ENCODE data around the gene CXCR4. TPM values are rescaled to one million over a fixed set of nuclear protein-coding genes. Genes with fewer than 3 reads are reported as not detected.

The CXCR4 gene
- total RNA-seq, 3 donors from 2014 or later (not counting 1 experiment from before 2014, with no cell fraction given) = 582 to 848 (median 741) TPM

- Histone ChIP-seq H3K36me3 (ENCODE audit: control insufficient read depth, insufficient read depth, low read length) (no peaks in the 10 kb centered on the region), H3K27me3 (ENCODE audit: control insufficient read depth, insufficient read depth, low read length) (no peaks in the 10 kb centered on the region), H3K9me3 (ENCODE audit: control insufficient read depth, insufficient read depth, low read length) (no peaks in the 10 kb centered on the region), H3K27ac (ENCODE audit: low read length) (no peak overlapping the region), H3K4me3 (ENCODE audit: low read length) (no peak overlapping the region), H3K4me1 (ENCODE audit: control insufficient read depth, insufficient read depth, low read length) (no peaks in the 10 kb centered on the region)
- intact Hi-C loops (cut with micrococcal nuclease) = no loop called here
- ATAC-seq (no peak), DNase-seq (no peak)
- Mint-ChIP-seq H3K4me1 (no peaks in the 10 kb centered on the region), H3K27ac (no peak overlapping the region), H3K9me3 (no peaks in the 10 kb centered on the region), H3K27me3 (ENCODE audit: low read depth in 2 of 2) (peaks cover 5 to 11% of the 10 kb centered on the region in 2 donors), H3K4me3 (no peak overlapping the region), H3K36me3 (no peaks in the 10 kb centered on the region)
- no CpG with 5 or more reads among the region's 1 CpG for WGBS (ENCODE audit: insufficient coverage)
- TF ChIP-seq, protein P1, sequence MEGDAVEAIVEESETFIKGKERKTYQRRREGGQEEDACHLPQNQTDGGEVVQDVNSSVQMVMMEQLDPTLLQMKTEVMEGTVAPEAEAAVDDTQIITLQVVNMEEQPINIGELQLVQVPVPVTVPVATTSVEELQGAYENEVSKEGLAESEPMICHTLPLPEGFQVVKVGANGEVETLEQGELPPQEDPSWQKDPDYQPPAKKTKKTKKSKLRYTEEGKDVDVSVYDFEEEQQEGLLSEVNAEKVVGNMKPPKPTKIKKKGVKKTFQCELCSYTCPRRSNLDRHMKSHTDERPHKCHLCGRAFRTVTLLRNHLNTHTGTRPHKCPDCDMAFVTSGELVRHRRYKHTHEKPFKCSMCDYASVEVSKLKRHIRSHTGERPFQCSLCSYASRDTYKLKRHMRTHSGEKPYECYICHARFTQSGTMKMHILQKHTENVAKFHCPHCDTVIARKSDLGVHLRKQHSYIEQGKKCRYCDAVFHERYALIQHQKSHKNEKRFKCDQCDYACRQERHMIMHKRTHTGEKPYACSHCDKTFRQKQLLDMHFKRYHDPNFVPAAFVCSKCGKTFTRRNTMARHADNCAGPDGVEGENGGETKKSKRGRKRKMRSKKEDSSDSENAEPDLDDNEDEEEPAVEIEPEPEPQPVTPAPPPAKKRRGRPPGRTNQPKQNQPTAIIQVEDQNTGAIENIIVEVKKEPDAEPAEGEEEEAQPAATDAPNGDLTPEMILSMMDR (IDR thresholded peaks at IDR 0.05) = no peak
Observed at GRCh38 chr2:136156411-136156810, 38.5 kb upstream of the CXCR4 start.

DNA sequence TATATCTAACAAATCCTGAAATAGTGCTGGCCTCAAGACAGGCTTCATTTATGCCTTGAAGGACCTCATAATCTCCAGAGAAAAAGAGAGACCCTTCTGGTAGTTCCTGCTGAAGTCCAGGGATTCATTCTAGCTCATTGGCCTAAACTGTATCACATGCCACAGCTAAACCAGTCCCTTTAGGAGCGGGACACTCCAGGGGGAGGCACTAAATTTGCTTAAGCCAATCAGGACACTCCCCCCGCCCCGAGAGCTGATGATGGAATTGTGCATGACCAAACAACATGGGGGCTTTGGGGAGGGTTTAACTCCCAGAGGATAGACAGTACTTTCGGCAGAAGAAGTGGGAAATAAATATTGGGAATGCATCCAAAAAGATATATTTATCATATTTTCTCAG is 36.4 kb upstream of the CXCR4 start:
- intact Hi-C loops (cut with micrococcal nuclease) = no loop called here
- no peaks in the 10 kb centered on the region for H3K27me3 ChIP-seq (ENCODE audit: control insufficient read depth, insufficient read depth, low read length)
- H3K9me3 Mint-ChIP-seq = no peaks in the 10 kb centered on the region
- DNase-seq (no peak), ATAC-seq (no peak)
- 98% methylated on average over 3 of the region's 4 CpGs for WGBS (ENCODE audit: insufficient coverage)
- no peak overlapping the region for H3K4me3 ChIP-seq (ENCODE audit: low read length)
- no peak overlapping the region for H3K4me3 Mint-ChIP-seq
- H3K36me3 ChIP-seq (ENCODE audit: control insufficient read depth, insufficient read depth, low read length) = no peaks in the 10 kb centered on the region
- H3K27ac Mint-ChIP-seq = no peak overlapping the region
- H3K9me3 ChIP-seq (ENCODE audit: control insufficient read depth, insufficient read depth, low read length) = no peaks in the 10 kb centered on the region
- TF ChIP-seq, protein P1 (IDR thresholded peaks at IDR 0.05) = no peak
- no peaks in the 10 kb centered on the region for H3K36me3 Mint-ChIP-seq
- H3K27ac ChIP-seq (ENCODE audit: low read length) = no peak overlapping the region
- H3K27me3 Mint-ChIP-seq (ENCODE audit: low read depth in 2 of 2) = peaks cover 8 to 29% of the 10 kb centered on the region in 2 donors
- no peaks in the 10 kb centered on the region for H3K4me1 Mint-ChIP-seq
- no peaks in the 10 kb centered on the region for H3K4me1 ChIP-seq (ENCODE audit: control insufficient read depth, insufficient read depth, low read length)

DNA sequence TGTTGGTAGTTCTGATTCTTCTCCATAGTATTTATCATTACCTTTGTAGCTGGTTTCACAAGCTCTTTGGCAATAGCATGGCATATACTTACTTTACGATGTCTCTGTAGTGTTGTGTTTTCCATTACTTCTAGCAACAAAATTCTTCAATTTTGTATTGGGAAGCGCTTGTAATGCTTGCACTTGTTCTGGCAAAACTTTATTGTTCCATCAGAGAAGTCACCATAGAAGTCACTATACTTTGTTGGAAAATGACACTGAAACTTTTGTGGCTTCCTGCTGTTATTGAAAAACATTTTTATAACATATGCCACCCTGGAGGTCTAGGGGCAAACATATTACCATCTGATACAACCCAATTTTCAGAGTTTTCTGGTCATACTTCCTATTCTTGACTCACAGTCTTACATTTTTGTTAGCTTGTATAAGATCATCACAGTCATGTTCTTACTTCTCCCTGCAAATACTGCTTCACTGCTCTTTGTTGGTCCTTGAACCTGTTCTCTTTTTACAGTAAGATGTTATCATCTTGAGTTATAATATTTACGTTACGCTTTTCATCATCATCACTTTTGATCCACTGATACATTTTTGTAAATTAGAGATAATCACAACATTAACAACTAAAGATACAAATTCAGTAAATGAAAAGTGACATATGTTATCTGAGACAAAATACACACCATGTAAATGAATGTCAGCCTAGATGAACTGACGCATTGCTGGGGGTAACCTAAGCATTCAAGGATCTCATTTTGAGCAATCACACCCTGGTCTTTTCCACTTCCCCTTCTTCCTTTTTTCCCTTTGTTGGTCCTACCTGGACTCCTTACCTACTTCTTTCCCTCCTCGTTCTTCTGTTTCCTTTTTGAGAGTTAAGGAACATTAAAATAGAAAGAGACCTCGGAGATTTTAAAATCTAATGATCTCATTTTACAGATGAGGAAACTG is 33.3 kb upstream of the CXCR4 start:
- H3K36me3 Mint-ChIP-seq = no peaks in the 10 kb centered on the region
- TF ChIP-seq, protein P1 (IDR thresholded peaks at IDR 0.05) = no peak
- no peak overlapping the region for H3K4me3 ChIP-seq (ENCODE audit: low read length)
- ATAC-seq (no peak), DNase-seq (no peak)
- intact Hi-C loops (cut with micrococcal nuclease) = no loop called here
- H3K4me3 Mint-ChIP-seq = no peak overlapping the region
- H3K36me3 ChIP-seq (ENCODE audit: control insufficient read depth, insufficient read depth, low read length) = no peaks in the 10 kb centered on the region
- no peaks in the 10 kb centered on the region for H3K4me1 Mint-ChIP-seq
- WGBS (ENCODE audit: insufficient coverage) = 93% methylated on average over 4 of the region's 7 CpGs
- no peaks in the 10 kb centered on the region for H3K9me3 Mint-ChIP-seq
- H3K27ac Mint-ChIP-seq = no peak overlapping the region
- H3K27me3 Mint-ChIP-seq (ENCODE audit: low read depth in 2 of 2) = peaks cover 10 to 39% of the 10 kb centered on the region in 2 donors
- H3K27ac ChIP-seq (ENCODE audit: low read length) = no peak overlapping the region
- H3K27me3 ChIP-seq (ENCODE audit: control insufficient read depth, insufficient read depth, low read length) = no peaks in the 10 kb centered on the region
- H3K9me3 ChIP-seq (ENCODE audit: control insufficient read depth, insufficient read depth, low read length) = no peaks in the 10 kb centered on the region
- no peaks in the 10 kb centered on the region for H3K4me1 ChIP-seq (ENCODE audit: control insufficient read depth, insufficient read depth, low read length)
